Measurements from ENCODE around the gene C1RL. TPM values are rescaled to one million over a fixed set of nuclear protein-coding genes. Genes with fewer than 3 reads are reported as not detected.
A peak's percentile ranks its signal among the peaks of the same experiment; 100 is the strongest.

C1RL gene
- total RNA-seq, 1 experiment from 2014 or later: 43.4 TPM

DNA sequence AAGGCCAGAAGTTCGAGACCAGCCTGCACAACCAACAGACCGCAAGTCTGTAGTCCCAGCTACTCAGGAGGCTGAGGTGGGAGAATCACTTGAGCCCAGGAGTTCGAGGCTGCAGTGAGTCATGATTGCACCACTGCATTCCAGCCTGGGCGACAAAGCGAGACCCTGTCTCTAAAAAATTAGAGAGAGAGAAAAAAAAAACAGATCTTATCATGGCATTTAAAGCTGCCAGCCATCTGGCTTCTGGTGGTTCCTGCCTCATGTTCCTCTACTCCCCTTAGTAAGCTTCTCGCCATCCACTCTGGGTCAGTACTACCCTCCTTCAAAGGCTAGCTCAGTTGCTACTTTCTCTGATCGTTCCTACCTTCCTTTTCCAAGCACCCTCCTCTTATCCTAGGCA, 37.2 kb upstream of the C1RL start:
- BruUV-seq (replicated peaks): no TSS peak
- H3K27ac Mint-ChIP-seq (ENCODE audit: unreplicated experiment): no peak overlapping the region
- TF ChIP-seq, protein P1, sequence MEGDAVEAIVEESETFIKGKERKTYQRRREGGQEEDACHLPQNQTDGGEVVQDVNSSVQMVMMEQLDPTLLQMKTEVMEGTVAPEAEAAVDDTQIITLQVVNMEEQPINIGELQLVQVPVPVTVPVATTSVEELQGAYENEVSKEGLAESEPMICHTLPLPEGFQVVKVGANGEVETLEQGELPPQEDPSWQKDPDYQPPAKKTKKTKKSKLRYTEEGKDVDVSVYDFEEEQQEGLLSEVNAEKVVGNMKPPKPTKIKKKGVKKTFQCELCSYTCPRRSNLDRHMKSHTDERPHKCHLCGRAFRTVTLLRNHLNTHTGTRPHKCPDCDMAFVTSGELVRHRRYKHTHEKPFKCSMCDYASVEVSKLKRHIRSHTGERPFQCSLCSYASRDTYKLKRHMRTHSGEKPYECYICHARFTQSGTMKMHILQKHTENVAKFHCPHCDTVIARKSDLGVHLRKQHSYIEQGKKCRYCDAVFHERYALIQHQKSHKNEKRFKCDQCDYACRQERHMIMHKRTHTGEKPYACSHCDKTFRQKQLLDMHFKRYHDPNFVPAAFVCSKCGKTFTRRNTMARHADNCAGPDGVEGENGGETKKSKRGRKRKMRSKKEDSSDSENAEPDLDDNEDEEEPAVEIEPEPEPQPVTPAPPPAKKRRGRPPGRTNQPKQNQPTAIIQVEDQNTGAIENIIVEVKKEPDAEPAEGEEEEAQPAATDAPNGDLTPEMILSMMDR (IDR thresholded peaks at IDR 0.05; ENCODE audit: unreplicated experiment): no peak
- intact Hi-C loops (cut with micrococcal nuclease; ENCODE audit: unreplicated experiment): no loop called here
- H3K4me3 Mint-ChIP-seq (ENCODE audit: low read depth, unreplicated experiment): no peak overlapping the region
- CTCF ChIA-PET: no interaction called here
- H3K36me3 Mint-ChIP-seq (ENCODE audit: insufficient read depth, unreplicated experiment): peaks cover 5% of the 10 kb centered on the region
- H3K9me3 Mint-ChIP-seq (ENCODE audit: low read depth, unreplicated experiment): no peaks in the 10 kb centered on the region
- H3K4me1 Mint-ChIP-seq (ENCODE audit: low read depth, unreplicated experiment): no peaks in the 10 kb centered on the region
- DNase-seq: no peak
- no peaks in the 10 kb centered on the region for H3K27me3 Mint-ChIP-seq (ENCODE audit: unreplicated experiment)

DNA sequence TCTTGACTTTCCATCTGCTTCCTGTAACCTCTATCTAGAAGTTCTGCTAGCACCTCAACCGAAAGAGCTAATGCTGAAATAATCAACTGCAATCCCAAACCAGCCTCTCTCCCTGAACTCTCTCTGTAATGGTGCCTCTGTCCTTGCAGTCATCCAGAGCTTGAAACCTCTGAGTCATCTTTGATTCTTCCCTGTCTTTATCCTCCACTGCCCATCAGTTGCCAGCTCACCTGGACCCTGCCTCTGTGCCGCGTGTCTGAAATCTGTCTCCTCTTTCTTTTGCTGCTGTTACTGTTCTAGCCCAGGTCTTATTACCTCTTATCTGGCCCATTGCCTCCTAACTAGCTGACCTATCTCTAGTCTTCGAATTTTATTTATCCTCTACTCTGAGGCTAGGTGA, 36.7 kb upstream of the C1RL start:
- Mint-ChIP-seq H3K4me3 (ENCODE audit: low read depth, unreplicated experiment) (no peak overlapping the region), H3K9me3 (ENCODE audit: low read depth, unreplicated experiment) (no peaks in the 10 kb centered on the region), H3K27me3 (ENCODE audit: unreplicated experiment) (no peaks in the 10 kb centered on the region), H3K27ac (ENCODE audit: unreplicated experiment) (no peak overlapping the region), H3K36me3 (ENCODE audit: insufficient read depth, unreplicated experiment) (peaks cover 5% of the 10 kb centered on the region), H3K4me1 (ENCODE audit: low read depth, unreplicated experiment) (no peaks in the 10 kb centered on the region)
- no peak for DNase-seq
- no TSS peak for BruUV-seq (replicated peaks)
- CTCF ChIA-PET: no interaction called here
- intact Hi-C loops (cut with micrococcal nuclease; ENCODE audit: unreplicated experiment): no loop called here
- TF ChIP-seq, protein P1 (IDR thresholded peaks at IDR 0.05; ENCODE audit: unreplicated experiment): no peak

DNA sequence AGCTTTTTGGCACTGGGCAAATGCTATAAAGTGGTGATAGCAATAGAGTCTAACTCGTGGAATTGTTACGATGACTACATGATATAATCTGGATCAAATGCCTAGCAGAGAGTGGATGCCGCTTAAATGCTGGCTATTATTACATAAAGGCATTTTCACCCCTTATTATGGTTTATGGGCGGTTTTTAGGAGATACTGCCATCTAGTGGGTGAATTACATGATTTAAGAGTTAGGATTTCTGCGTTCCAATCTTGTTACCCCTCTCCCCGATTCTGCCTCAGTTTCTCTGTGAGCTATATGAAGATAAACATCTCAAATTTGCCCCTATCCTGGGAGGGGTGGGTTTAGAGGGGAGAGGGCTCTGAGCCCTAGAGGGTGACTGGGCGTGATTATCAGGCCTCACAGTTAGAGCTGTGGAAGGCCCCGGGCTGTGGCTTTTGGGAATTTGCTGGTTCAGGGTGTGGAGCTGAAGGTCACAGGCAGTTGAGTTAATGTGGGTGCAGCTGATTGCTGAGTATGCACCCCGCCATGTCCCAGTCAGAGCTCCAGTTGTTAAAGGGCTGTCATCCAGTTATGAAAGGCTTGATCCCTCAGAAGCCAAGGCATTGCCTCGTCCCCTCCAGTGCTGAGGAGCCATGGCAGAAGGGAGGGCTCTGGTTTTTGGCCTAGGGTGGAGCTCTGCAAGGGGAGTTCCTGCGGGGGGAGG, 35.6 kb upstream of the C1RL start:
- no peak overlapping the region for H3K4me3 Mint-ChIP-seq (ENCODE audit: low read depth, unreplicated experiment)
- no peaks in the 10 kb centered on the region for H3K4me1 Mint-ChIP-seq (ENCODE audit: low read depth, unreplicated experiment)
- DNase-seq: no peak
- no TSS peak for BruUV-seq (replicated peaks)
- TF ChIP-seq, protein P1 (IDR thresholded peaks at IDR 0.05; ENCODE audit: unreplicated experiment): peak; percentile 37
- H3K9me3 Mint-ChIP-seq (ENCODE audit: low read depth, unreplicated experiment): no peaks in the 10 kb centered on the region
- peaks cover 5% of the 10 kb centered on the region for H3K36me3 Mint-ChIP-seq (ENCODE audit: insufficient read depth, unreplicated experiment)
- H3K27ac Mint-ChIP-seq (ENCODE audit: unreplicated experiment): no peak overlapping the region
- no peaks in the 10 kb centered on the region for H3K27me3 Mint-ChIP-seq (ENCODE audit: unreplicated experiment)
- CTCF ChIA-PET: interaction anchor here (0.7 kb wide), 1 partner anchor 28 kb away, joined by 4 read pairs; no protein-coding TSS in a partner anchor
- intact Hi-C loops (cut with micrococcal nuclease; ENCODE audit: unreplicated experiment): no loop called here

GRCh38 chr12:7143564-7143963, 34.5 kb upstream of the C1RL start:
- Mint-ChIP-seq H3K9me3 (ENCODE audit: low read depth, unreplicated experiment) (no peaks in the 10 kb centered on the region), H3K27ac (ENCODE audit: unreplicated experiment) (no peak overlapping the region), H3K4me3 (ENCODE audit: low read depth, unreplicated experiment) (no peak overlapping the region), H3K4me1 (ENCODE audit: low read depth, unreplicated experiment) (no peaks in the 10 kb centered on the region), H3K36me3 (ENCODE audit: insufficient read depth, unreplicated experiment) (peaks cover 10% of the 10 kb centered on the region), H3K27me3 (ENCODE audit: unreplicated experiment) (no peaks in the 10 kb centered on the region)
- BruUV-seq (replicated peaks): no TSS peak
- no peak for DNase-seq
- TF ChIP-seq, protein P1 (IDR thresholded peaks at IDR 0.05; ENCODE audit: unreplicated experiment): no peak
- intact Hi-C loops (cut with micrococcal nuclease; ENCODE audit: unreplicated experiment): loop anchor here (2.0 kb wide), 1 partner anchor 495 kb away; no protein-coding TSS in a partner anchor
- CTCF ChIA-PET: no interaction called here
